Gastrocnemius medialis (tissue), 4 donors: ENCODE results near the gene TENT5C.

ENCODE experiments used
- CTCF ChIP-seq, 5 experiments: fragments of 450-650 bp in 3 of 5; fragments of 200-600 bp in 2 of 5; sonication (generic) in 2 of 5; IDR thresholded peaks in 4 of 5; conservative IDR thresholded peaks in 1 of 5; 1 replicate in 4 of 5; 2 replicates in 1 of 5; pipeline ENCODE4 v1.5.1; 2016 to 2019; ENCODE audit warnings: antibody characterized with exemption in 5 of 5, mild to moderate bottlenecking in 3 of 5, moderate library complexity in 3 of 5
- POLR2A ChIP-seq, 2 donors: fragments of 450-650 bp; IDR thresholded peaks; one replicate each; pipeline ENCODE4 v1.6.1; 2017; ENCODE audit warnings: antibody characterized with exemption in 2 of 2, mild to moderate bottlenecking in 2 of 2, moderate library complexity in 2 of 2

DNA sequence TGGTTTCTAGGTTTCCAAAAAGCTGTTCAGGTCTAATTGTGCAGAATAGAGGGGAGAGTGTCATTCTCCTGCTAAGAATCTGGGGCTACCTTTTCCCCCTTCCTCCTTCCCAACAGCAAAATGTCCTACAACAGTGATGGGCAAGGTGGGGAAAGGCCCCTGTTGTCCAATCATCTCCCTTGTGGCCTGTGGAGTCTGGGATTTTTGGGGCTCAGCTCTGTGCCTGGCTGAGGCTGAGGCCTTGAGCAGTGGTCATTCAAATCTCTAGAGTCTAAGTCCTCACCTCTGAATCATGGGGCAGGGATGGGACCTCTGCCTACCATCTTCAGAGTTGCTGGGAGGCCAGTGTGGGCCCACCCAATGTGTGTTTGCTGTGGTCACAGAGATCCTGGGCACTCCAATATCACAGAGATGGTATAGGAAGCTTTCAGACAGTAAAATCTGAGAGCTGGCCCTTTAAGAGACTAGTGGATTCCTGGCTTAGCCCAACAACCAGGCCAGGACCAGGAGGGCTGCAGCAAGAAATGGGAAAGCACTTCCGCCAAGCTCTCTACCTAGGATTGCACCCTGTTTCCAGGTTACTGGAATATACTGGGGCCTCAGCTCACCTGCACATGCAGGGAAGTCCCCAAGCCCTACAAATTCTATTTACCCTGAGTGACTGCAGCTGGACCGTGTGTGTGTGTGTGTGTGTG lies 28.5 kb upstream of the TENT5C start:
- TF ChIP-seq CTCF (IDR thresholded peaks at IDR 0.05 in 4 of 5, conservative IDR thresholded peaks at IDR 0.05 in 1 of 5) (no peak), POLR2A (IDR thresholded peaks at IDR 0.05) (no peak)
